ENCODE measurements around the gene TUBA3C.

GRCh38 chr13:19159761-19160420 lies 21.7 kb downstream of the TUBA3C start:
- TF ChIP-seq ZNF48 (tag by site-specific recombination; IDR thresholded peaks at IDR 0.05) (no peak), CTCF (tag by site-specific recombination; IDR thresholded peaks at IDR 0.05) (no peak), TRIM28 (IDR thresholded peaks at IDR 0.05; ENCODE audit: borderline replicate concordance, low read length) (no peak), ZNF121 (tag by site-specific recombination; IDR thresholded peaks at IDR 0.05) (no peak), FEZF1 (tag by site-specific recombination; IDR thresholded peaks at IDR 0.05) (no peak), WT1 (tag by site-specific recombination; IDR thresholded peaks at IDR 0.05) (no peak), ZNF654 (tag by site-specific recombination; IDR thresholded peaks at IDR 0.05; ENCODE audit: low read depth) (no peak), ZBTB8A (tag by site-specific recombination; IDR thresholded peaks at IDR 0.05) (no peak), SETDB1 (IDR thresholded peaks at IDR 0.05; ENCODE audit: insufficient read length, low read length) (no peak), ZBTB20 (tag by site-specific recombination; IDR thresholded peaks at IDR 0.05) (no peak)

Data from HEK293 (cell line).